HFF-Myc (cell line): ENCODE results near the gene VIPAS39.
A peak's percentile ranks its signal among the peaks of the same experiment; 100 is the strongest.

Source experiments
- DNase-seq: peaks from one replicate; pipeline ENCODE4 v3.0.0-alpha.2; 2011; ENCODE audit warnings: low read depth; ENCODE audit errors: extremely low read depth
- H3K4me3 ChIP-seq: replicated peaks from 2 replicates; pipeline ENCODE4 v1.5.1; 2011; ENCODE audit warnings: low read depth, mild to moderate bottlenecking, control low read depth, low read length
- TF ChIP-seq, protein P1 (sequence below): IDR thresholded peaks from 2 replicates; pipeline ENCODE4 v1.5.1; 2012; ENCODE audit warnings: mild to moderate bottlenecking, low read depth, low read length, control low read depth; ENCODE audit errors: missing control alignments

The VIPAS39 gene

DNA sequence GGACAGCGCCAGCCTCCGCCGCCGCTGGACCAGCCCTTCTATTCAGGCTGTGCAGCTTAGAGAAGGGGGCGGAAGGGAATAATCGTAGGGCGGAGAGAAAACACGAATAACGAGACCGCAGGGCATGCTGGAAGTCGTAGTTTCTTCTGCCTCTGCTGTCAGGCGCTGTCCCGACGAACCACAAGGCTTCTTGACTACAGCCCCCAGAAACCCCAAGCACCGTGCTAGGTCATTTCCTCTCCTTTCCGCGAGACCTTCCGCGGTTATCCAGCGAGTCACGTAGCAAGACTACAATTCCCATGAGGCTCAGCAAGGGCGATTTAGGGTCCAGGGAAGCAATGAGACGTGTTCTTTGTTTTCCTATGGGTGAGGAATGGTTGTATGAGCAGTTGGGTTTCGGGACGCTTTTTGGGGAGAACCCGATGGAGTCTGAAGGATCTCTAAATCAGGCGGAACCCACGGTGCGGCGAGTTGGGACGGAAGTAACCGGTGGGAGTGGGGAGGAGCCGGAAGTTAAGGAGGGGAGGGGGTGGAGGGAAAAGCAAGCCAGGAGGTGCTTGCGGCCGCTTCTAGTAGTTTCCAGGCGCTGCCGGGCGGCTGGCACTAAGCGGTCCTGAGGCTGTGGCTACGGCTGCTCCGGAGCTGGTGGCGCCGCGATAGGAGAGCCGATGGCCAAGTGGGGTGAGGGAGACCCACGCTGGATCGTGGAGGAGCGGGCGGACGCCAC, at the start of gene VIPAS39, which contains the start of gene AHSA1:
TSS of gene VIPAS39 (minus strand) at position 80 of the 727 bp plus-strand sequence. CDS start 3,499 bp downstream, outside the sequence.
TSS of gene AHSA1 (plus strand) at position 572 of the 727 bp plus-strand sequence. CDS start at position 669, 97 bp downstream.
- peak; percentile 99 for DNase-seq
- peak within 1 kb of the TSS; percentile 94 for H3K4me3 ChIP-seq
- TF ChIP-seq, protein P1, sequence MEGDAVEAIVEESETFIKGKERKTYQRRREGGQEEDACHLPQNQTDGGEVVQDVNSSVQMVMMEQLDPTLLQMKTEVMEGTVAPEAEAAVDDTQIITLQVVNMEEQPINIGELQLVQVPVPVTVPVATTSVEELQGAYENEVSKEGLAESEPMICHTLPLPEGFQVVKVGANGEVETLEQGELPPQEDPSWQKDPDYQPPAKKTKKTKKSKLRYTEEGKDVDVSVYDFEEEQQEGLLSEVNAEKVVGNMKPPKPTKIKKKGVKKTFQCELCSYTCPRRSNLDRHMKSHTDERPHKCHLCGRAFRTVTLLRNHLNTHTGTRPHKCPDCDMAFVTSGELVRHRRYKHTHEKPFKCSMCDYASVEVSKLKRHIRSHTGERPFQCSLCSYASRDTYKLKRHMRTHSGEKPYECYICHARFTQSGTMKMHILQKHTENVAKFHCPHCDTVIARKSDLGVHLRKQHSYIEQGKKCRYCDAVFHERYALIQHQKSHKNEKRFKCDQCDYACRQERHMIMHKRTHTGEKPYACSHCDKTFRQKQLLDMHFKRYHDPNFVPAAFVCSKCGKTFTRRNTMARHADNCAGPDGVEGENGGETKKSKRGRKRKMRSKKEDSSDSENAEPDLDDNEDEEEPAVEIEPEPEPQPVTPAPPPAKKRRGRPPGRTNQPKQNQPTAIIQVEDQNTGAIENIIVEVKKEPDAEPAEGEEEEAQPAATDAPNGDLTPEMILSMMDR: no peak

DNA sequence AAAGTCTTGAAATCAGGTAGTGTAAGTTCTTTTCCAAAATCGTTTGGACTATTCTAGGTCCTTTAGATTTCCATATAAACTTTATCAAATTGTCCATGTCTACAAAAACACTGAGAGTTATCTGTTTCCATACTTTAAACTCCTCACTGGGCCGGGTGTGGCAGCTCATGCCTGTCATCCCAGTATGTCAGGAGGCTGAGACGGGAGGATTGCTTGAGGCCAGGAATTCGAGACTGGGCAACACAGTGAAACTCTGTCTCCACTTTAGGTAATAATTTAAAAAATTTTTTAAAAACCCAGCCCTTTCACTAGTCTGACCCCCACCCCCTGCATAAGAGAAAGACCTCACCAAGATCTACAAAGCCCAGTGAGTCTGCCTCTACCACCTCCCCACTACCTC, 47.6 kb upstream of the VIPAS39 start:
- TF ChIP-seq, protein P1: no peak
- H3K4me3 ChIP-seq: no peak overlapping the region
- no peak for DNase-seq

DNA sequence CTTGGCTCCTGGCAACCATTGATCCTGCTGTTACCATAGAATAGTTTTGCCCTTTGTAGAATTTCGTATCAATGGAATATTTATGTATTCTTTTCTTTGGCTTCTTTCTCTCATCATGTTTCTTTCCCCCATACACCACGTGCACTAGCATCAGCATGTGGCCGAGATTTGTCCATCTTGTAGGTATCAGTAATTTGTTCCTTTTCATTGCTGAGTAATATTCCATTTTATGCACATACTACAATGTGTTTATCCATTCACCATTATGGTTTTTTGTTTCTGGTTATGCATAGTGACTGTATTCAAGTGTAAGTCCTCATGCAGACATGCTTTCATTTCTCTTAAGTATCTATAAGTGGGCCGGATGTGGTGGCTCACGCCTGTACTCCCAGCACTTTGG, 45.7 kb upstream of the VIPAS39 start:
- TF ChIP-seq, protein P1: no peak
- H3K4me3 ChIP-seq: no peak overlapping the region
- no peak for DNase-seq

DNA sequence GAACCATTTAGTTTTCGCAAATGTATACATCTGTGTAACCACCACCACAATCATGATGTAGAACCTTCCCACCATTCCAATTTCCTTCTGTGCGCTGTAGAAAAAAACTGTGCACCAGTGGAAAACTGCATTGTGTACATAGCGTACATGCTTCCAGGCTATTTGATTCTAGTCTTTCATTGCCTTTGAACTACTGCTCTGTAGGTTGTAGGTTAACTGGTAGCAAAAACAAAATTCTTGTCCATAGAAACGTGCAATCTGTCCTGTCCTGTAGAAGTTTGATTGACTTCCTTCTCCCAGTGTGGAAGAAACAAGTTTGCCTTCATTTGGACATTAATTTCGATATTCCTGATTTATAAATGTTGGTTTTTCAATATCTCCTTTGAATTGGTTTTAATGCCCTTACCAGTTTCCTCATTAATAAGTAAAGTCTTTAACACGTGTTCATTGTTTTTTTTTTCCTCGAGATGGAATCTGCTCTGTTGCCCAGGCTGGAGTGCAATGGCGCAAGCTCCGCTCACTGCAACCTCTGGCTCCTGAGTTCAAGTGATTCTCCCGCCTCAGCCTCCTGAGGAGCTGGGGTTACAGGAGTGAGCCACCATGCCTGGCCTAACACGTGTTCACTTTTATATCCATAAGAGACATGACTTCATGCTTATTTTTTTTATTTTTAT, 44.8 kb upstream of the VIPAS39 start:
- H3K4me3 ChIP-seq: no peak overlapping the region
- no peak for DNase-seq
- TF ChIP-seq, protein P1: no peak

DNA sequence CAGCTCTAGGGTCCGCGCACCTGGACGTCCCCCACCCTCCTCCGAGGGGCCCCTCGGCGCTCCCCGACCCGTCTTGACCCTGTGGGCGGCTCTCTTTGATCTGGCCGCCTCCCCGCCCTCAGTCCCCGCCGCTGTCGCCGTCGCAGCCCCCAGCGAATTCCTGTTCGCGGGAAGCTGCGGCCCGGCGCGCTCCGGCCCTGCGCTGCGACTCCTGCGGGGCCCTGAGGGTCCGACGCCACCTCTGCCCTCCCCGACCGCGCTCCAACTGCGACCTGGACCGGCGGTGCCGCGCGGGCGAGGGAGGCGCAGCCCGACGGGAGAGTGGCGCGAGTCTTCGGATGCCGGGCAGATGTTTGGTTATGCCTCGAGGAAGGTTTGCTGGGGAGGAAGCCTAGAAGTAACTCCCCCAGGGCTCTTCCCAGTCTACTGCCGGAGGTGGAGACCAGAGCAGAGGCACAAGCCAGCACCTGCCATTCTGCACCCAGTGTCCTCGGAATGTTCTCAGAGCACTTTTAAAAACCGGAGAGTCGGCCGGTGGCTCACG, 41.7 kb upstream of the VIPAS39 start:
- TF ChIP-seq, protein P1: no peak
- peak overlapping the region; percentile 40 for H3K4me3 ChIP-seq
- no peak for DNase-seq

DNA sequence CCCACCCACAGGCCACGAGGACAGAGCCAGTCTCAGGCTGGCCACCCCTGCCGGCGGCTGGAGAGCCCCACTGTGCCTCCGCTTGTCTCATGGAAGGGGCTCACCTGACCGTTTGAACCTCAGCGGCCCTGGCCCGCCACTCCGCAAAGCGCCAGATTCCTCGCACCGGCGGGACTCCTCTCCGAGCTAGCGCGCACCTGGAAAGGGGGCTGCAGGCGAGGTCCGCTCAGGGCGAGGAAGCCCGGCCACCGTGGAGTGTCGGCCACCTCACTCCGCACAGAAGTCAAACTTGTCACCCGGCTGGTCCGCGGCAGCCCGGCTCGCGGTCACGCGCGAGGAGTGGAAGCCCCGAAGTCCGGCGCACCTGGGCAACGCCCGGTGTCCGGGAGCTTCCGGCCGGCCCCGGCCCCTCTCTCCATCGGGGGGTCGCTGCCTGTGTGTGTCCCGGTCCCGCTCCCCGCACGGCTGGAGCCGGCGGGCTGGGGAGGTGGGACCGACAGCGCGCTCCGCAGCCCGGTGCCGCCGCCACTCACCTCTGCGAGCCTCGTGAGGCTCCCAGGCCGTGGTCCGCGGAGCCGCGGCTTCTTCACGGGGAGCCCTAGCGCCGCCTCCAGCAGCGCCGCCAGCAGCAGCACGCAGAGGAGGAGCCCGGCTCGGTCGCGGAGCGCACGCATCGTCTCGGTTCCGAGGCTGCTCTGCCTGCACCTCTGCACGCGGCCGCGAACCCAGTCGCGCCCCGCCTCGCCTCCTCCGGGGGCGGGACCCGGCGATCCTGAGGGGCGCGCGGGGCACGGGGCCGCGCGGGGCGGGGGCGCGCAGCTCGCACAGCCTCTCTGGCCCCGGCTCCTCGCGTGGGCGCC, 40.9 kb upstream of the VIPAS39 start, which contains the start of gene ISM2:
TSS of gene ISM2 (minus strand) at position 697 of the 860 bp plus-strand sequence. CDS start at position 674, 23 bp downstream.
- peak within 1 kb of the TSS; percentile 40 for H3K4me3 ChIP-seq
- no peak for DNase-seq

More for the DNA sequence above, 40.9 kb upstream of the VIPAS39 start, which contains the start of gene ISM2:
- TF ChIP-seq, protein P1: no peak
